OCI-LY3 (cell line): Measurements from ENCODE around the gene ZBTB11.

Experiments used
- H2AFZ ChIP-seq: fragments of 200-600, 300-600 bp; shearing (Covaris generic); 2 replicates; pipeline ENCODE4 v1.6.0; 2014; ENCODE audit warnings: antibody characterized with exemption, low read depth, low read length
- H3K27ac ChIP-seq: fragments of 200-600, 300-600 bp; sonication (generic); 2 replicates; pipeline ENCODE4 v1.5.1; 2014; ENCODE audit warnings: mild to moderate bottlenecking, low read length, moderate library complexity, mixed read lengths
- H3K27me3 ChIP-seq: fragments of 200-600, 300-600 bp; sonication (generic); 2 replicates; pipeline ENCODE4 v1.6.1; 2014; ENCODE audit warnings: low read depth, low read length, mixed read lengths
- H3K36me3 ChIP-seq: fragments of 200-600, 300-600 bp; sonication (generic); replicated peaks from 2 replicates; pipeline ENCODE3; 2014; ENCODE audit warnings: low read depth, low read length, mixed read lengths
- H3K4me1 ChIP-seq: fragments of 300-600, 200-600 bp; sonication (generic); 2 replicates; pipeline ENCODE4 v1.6.1; 2014; ENCODE audit warnings: low read length, mixed read lengths
- H3K4me2 ChIP-seq: fragments of 200-600, 300-600 bp; sonication (generic); 2 replicates; pipeline ENCODE4 v1.6.1; 2014; ENCODE audit warnings: low read length, mixed read lengths
- H3K4me3 ChIP-seq: fragments of 300-600, 200-600 bp; sonication (generic); 2 replicates; pipeline ENCODE4 v1.5.1; 2014; ENCODE audit warnings: antibody characterized with exemption, mild to moderate bottlenecking, low read length, moderate library complexity
- H3K79me2 ChIP-seq: fragments of 300-600, 200-600 bp; shearing (Covaris generic); 2 replicates; pipeline ENCODE4 v1.6.1; 2014; ENCODE audit warnings: mild to moderate bottlenecking, low read length, mixed read lengths
- H3K9ac ChIP-seq: fragments of 300-600, 200-600 bp; shearing (Covaris generic); 2 replicates; pipeline ENCODE4 v1.6.0; 2014; ENCODE audit warnings: mild to moderate bottlenecking, low read length, moderate library complexity
- H3K9me3 ChIP-seq: fragments of 200-600, 300-600 bp; shearing (Covaris generic); 2 replicates; pipeline ENCODE4 v1.6.1; 2014; ENCODE audit warnings: low read length, mixed read lengths; ENCODE audit not compliant: insufficient read depth
- H4K20me1 ChIP-seq: fragments of 200-600, 300-600 bp; sonication (generic); 2 replicates; pipeline ENCODE4 v1.6.1; 2016; ENCODE audit warnings: low read length, mixed read lengths; ENCODE audit not compliant: insufficient read depth
- EZH2phosphoT487 ChIP-seq: fragments of 200-600 bp; shearing (Covaris generic); IDR thresholded peaks from 2 replicates; pipeline ENCODE4 v1.6.1; 2018; ENCODE audit warnings: antibody characterized with exemption, mixed run types, low read depth
- TF ChIP-seq, protein P1 (sequence below): fragments of 200-600, 300-600 bp; sonication (generic); IDR thresholded peaks from 2 replicates; pipeline ENCODE4 v1.5.1; 2014; ENCODE audit warnings: antibody characterized with exemption, low read length, low read depth

The ZBTB11 gene

DNA sequence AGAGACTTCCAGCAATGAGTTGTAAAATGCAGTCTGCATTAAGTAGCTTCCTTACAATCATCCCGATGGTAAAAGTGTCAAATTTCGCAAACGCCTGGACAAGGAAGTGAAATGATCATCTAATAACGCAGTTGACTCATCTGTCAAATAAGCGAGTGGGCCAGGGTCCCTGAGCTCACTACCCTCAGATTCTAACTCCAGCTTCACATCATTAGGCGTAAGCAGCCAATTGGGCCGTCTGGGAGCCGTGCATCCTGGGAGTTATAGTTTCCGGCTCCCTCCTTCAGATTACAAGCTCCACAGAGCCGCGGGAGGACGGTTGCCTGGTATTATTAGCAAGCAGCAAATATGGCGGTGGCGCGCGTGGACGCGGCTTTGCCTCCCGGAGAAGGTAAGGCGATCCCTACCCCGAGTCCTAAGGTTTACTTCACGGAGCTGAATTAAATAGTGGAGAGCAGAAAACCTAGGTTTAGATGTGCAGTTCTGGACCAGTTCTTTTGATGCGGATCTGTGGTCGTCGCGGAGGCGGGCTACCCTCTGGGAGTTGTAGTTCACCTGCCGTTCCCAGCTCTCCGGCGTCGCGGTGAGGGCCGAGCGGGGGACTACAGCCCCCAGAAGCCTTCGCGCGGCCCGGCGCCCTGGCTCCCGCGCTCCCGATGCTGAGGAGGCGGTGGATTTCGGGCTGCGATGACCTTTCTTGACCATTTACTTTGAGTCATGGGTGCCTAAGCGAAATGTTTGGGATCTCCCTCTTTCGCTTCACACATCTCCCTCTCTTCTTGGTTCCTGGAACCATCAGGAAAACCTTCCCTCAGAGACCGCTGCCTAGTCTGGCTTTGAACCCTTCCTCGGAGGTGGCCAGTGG lies 47.6 kb upstream of the ZBTB11 start, which contains the start of gene CEP97:
CEP97 (plus strand) TSS at position 286 of the 865 bp plus-strand sequence; CDS start at position 349, 63 bp downstream.
- H3K9ac ChIP-seq: peak within 1 kb of the TSS; percentile 81
- peak within 1 kb of the TSS; percentile 81 for H3K4me2 ChIP-seq
- H3K27me3 ChIP-seq: no peaks in the 10 kb centered on the region
- no peaks in the 10 kb centered on the region for H4K20me1 ChIP-seq
- peaks cover 13% of the 10 kb centered on the region for H3K79me2 ChIP-seq
- H2AFZ ChIP-seq: peak within 1 kb of the TSS; percentile 72
- no peak for TF ChIP-seq EZH2phosphoT487
- TF ChIP-seq, protein P1, sequence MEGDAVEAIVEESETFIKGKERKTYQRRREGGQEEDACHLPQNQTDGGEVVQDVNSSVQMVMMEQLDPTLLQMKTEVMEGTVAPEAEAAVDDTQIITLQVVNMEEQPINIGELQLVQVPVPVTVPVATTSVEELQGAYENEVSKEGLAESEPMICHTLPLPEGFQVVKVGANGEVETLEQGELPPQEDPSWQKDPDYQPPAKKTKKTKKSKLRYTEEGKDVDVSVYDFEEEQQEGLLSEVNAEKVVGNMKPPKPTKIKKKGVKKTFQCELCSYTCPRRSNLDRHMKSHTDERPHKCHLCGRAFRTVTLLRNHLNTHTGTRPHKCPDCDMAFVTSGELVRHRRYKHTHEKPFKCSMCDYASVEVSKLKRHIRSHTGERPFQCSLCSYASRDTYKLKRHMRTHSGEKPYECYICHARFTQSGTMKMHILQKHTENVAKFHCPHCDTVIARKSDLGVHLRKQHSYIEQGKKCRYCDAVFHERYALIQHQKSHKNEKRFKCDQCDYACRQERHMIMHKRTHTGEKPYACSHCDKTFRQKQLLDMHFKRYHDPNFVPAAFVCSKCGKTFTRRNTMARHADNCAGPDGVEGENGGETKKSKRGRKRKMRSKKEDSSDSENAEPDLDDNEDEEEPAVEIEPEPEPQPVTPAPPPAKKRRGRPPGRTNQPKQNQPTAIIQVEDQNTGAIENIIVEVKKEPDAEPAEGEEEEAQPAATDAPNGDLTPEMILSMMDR: no peak
- peaks cover 2% of the 10 kb centered on the region for H3K36me3 ChIP-seq
- peaks cover 31% of the 10 kb centered on the region for H3K4me1 ChIP-seq
- H3K9me3 ChIP-seq: no peaks in the 10 kb centered on the region
- H3K4me3 ChIP-seq: peak within 1 kb of the TSS; percentile 89
- H3K27ac ChIP-seq: peak within 1 kb of the TSS; percentile 85

- Histone ChIP-seq H3K4me3 (peak overlapping the region; percentile 63), H3K9ac (peak overlapping the region; percentile 44), H3K36me3 (peaks cover 2% of the 10 kb centered on the region), H3K4me2 (peak overlapping the region; percentile 80), H3K9me3 (no peaks in the 10 kb centered on the region), H3K4me1 (peaks cover 31% of the 10 kb centered on the region), H3K27me3 (no peaks in the 10 kb centered on the region), H3K79me2 (peaks cover 13% of the 10 kb centered on the region), H4K20me1 (no peaks in the 10 kb centered on the region), H2AFZ (no peak overlapping the region), H3K27ac (peak overlapping the region; percentile 94)
- TF ChIP-seq, protein P1: no peak
- TF ChIP-seq EZH2phosphoT487: no peak
Observed at GRCh38 chr3:101722394-101723173, 45.7 kb upstream of the ZBTB11 start.

GRCh38 chr3:101720851-101721840 lies 44.2 kb upstream of the ZBTB11 start:
- H3K27me3 ChIP-seq: no peaks in the 10 kb centered on the region
- H3K4me3 ChIP-seq: no peak overlapping the region
- peaks cover 12% of the 10 kb centered on the region for H3K79me2 ChIP-seq
- no peak overlapping the region for H3K27ac ChIP-seq
- H3K9ac ChIP-seq: no peak overlapping the region
- H3K4me1 ChIP-seq: peaks cover 29% of the 10 kb centered on the region
- TF ChIP-seq, protein P1: no peak
- no peak for TF ChIP-seq EZH2phosphoT487
- H4K20me1 ChIP-seq: no peaks in the 10 kb centered on the region
- H3K4me2 ChIP-seq: peak overlapping the region; percentile 9; the same call in 1 of the 2 replicates
- H3K9me3 ChIP-seq: no peaks in the 10 kb centered on the region
- H3K36me3 ChIP-seq: no peaks in the 10 kb centered on the region
- 0 out of 2 replicates have a peak overlapping the region, but pooled peaks have one; percentile 12 for H2AFZ ChIP-seq
